GM18517 (cell line): ENCODE results near the gene ADH1C.
"Not testable (repeated sequence)": the region's sequence is repeated elsewhere in the genome, so short reads cannot be mapped to it uniquely, and the experiment has no call there.

ENCODE experiments used
- ATAC-seq: cut with Tn5 transposase; IDR thresholded peaks from one replicate; pipeline ENCODE4 v1.9.1; 2021; ENCODE audit warnings: mild to moderate bottlenecking, moderate library complexity; ENCODE audit not compliant: unreplicated experiment

The ADH1C gene

DNA sequence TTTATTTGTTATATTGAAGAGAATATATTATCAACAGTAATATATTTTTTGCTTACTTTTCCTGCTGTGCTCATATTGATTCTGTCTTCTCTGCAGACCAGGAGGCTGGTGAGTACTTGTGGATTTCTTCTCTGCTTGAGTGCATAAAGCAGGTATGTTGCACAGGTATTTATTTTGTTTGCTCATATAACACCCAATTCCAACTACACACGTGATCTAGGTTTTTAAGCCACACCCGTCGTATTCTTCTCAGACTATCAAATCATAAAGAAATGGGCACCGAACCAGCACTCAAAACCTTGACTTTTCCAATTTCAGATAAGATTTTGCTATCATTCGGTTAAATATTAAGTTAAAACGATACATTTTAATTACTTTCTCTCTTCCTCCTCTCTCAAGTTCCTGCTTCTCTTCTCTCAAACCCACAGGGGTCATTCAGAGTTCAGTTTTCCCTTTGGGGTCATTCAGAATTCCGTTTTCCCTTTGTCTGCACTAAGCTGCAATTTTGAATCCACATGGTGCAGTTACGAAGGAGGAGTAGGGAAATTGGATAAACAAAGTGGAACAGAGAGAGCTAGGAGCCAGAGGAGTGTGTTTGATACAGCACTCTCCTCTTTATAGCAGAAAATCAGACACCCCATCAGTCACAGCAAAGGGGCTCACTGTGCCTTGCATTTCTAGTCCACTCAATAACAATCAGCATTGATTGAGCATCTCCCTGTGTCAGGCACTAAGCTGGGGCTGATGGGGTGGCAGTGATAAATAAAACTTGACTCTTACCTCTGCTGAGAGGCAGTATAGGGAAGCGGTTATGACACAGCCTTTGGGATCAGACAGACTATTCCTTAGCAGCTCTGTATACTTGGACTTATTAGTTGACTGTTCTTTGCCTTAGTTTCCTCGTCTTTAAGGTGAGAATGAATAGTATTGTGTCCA, at the start of gene ADH1C:
Gene ADH1C, minus strand, starts transcription at position 145 of the 936 bp plus-strand sequence. Its CDS starts 71 bp downstream, at position 74.
- no peak for ATAC-seq

DNA sequence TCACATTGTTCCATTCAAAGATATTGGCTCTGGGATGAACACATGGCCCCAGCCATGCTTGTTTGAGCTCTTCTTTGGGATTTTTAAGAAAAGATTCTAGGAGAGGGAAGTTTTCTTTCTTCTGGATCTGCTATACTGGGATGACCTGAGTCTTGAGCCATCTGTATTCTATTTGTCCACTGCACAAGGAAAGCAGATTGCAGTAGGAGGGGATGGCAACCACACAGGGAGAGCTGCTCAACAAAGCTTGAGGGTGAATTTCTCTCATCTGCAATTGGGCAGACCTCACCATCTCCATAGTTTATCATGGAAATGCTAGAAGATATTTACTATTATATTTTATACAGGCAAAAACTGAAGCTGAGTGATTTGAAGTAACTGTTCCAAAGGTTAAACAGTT, 48.3 kb upstream of the ADH1C start:
- no peak for ATAC-seq

DNA sequence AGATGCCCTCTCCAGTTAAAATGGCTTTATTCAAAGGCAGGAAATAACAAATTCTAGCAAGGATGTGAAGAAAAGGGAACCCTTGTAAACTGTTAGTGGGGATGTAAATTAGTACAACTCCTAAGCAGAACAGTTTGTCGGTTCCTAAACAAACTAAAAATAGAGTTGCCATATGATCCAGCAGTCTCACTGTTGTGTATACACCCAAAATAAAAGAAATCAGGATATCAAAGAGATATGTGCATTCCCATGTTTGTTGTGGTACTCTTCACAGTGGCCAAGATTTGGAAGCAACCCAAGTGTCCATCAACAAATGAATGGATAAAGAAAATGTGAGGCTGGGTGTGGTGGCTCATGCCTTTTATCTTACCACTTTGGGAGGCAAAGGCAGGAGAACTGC, 46.5 kb upstream of the ADH1C start:
- ATAC-seq, result no peak

DNA sequence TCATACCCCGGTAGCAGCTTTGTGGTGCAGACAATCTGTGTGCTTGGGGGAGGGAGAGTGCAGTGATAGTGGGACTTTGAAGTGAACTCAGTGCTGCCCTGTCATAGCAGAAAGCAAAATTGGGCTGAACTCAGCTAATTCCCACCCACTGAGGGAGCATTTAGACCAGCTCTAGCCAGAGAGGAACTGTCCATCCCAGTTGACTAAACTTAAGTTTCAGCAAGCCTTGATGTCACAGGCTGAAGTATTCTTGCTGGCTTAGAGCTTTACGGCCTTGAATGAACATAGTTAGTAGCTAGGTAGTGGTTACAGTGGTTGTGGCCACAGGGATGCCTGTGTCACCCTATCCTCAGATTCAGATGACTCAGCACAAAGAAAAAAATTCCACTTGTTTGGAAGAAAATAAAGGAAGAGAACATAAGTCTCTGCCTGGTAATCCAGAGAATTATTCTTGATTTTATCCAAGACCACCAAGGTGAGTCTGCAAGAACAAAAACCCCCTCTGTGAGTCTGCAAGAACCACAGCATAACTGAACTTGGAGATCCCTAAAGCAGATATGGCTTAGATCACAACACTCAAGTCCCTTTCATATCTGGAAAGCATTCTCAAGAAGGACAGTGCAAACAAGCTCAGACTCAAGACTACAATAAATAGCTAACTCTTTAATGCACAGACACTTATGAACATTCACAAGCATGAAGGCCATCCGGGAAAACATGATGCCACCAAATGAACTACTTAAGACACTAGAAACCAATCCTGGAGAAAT, 43.2 kb upstream of the ADH1C start:
- no peak for ATAC-seq

DNA sequence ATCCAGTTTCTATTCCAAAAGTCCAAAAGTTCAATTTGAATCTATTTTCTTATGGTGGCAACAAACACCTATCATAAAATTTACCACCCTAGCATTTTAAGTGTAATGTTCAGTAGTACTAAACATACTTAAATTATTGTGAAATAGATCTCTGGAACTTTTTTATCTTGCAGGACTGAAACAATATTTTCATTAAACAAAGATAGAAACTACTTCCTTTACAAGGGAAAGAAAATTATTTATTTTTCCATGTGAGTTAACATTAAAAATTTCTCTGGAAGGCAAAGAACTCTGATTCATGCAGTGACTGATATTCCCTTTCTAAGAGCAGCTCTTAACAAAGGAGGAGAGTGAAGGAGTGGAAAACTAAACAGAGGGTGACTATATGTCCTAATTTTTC, 42.4 kb upstream of the ADH1C start:
- no peak for ATAC-seq

DNA sequence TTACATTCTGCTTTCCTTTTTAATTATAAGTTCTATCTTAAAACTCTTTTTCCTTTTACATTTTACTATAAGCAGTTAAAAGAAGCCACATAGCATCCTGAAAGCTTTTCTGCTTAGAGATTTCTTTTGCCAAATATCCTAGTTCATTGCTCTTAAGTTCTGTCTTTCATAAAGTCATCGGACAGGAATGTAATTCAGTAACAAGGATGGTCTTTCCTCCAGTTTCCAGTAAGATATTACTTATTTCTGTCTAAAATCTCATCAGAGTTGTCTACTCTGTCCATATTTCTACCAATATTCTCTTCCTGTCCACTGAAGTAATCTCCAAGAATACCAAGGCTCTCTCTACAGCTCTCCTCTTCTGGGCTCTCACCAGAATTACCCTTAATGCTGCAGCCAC, 37.5 kb upstream of the ADH1C start:
- ATAC-seq, result no peak

DNA sequence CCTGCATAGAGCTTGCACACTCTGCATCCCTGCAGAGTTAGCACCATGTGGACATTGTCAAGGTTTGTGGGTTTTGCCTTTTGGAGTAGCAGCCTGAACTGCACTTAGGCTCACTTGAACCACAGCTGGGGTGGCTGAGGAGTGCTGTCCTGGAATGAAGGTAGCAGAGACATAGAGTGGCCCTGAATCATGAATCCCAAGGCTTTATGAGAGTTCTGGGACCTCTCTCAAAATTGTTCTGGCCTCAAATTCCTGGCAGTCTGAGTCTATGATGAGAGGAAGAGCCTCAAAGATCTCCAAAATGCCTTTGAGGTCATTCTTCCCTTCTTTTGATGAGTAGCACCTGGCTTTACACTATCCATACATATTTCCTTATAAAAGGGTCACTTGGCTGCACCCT, 37.1 kb upstream of the ADH1C start:
- ATAC-seq, result no peak

DNA sequence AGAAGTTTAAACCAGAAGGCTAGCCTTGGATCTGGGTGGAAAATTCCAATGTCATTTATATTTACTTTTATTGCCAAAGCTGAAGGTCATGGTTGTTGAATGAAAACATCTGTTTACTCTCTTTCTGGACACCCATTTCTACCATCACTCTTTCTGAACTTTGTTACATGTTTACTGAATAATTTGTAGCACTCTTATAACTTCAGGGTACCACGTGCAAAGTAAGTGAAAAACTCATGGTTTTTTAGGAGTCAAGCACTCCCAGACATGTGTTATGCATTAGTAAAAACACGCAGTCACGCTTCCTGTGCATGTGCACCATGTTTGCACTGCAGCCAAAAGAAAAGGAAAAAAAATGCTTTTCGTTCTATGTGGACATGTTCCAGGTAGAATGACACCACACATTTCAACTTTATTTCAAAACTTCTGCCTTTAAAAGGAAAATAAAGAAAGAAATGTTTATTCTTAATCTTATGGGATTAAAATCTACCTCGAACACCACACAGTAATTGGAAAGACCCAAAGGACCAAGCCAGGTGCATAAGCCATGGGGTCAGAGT, 31.4 kb upstream of the ADH1C start:
- no peak for ATAC-seq

DNA sequence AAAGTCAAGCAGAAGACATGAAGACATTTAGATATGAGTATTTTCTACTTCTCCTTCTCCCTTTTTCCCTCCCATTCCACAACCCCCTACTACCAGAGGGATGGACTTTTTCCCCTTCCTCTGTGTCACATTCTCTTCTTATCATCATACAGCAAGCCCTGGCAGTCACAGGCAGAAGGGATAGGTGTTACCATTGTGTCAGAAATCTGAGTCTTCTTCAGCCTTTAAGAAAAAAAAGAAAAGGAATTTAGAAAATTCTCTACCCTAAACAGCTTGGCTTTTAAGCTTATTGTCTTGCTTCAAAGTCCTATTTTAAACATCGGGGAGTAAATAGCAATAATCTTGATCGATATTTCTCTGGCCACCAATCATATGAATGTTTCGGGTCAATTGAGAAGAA, 30.9 kb upstream of the ADH1C start:
- no peak for ATAC-seq

DNA sequence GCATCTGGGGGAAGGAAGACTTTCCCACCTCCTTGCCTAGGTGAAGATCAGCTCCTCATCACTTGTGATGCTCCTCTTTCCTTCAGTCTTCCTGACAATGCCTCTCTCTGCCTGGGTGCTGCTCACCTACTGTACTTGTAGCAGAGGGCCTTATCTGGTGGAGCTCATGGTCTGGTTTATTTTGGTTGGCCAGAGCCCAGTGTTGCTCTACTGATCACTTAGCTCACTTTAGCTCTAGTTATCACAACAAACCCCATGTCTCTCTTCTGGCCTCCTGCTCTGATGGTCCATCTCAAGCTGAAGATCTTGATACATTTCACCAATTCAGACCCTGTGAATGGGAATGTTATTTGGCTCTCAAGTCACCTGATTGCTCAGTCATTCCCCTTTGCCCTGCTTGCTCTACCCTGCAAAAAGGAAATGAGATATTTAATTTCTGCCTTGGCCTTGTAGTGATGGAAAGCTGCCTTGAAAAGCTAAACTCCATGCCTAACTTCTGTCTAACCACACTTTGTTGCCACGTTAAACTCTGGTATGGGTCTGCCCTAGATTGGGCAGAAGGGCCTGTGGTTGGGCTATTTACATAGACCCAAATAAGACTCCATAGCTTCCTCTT, 30.3 kb upstream of the ADH1C start:
- no peak for ATAC-seq

DNA sequence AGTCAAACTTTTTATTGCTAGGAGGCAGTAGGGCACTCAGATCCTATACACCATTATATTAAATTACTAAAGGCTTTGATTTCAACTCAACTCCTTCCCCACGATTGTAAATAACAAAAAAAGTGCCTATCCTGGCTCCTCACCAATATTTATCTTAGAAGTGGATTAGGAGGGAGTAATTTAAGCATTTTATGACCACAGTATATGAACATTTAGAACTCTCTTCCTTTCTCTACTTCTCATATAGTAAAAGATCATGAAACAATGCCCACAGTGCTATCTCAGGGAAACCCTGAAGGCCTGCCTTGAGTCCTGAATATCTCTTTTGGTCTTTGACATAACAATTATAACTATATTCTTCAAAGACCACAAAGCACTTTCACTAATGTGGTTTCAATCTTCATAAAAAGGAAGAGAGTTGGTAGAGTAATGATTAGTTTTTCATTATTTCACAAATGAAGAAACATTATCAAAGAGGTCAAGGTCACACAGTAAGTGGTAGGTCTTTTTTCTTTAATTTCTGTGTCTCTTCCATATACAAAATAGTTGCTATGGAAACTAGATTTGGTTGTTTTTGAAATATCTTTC, 29.1 kb upstream of the ADH1C start:
- no peak for ATAC-seq

DNA sequence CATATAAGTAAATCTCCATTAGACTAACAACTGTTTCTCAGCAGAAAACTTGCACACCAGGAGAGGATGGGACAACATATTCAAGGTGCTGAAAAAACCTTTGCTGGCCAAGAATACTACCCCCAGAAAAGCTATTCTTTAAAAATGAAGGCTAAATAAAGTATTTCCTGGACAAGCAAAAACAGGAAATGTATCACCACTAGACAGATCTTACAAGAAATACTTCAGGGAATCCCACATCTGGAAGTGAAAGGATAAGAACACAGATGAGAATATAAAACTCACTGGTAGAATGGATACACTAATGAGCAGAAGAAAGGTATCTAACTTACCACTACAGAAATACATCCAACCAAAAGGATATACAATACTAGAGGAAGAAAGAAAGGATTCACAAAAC, 27.0 kb upstream of the ADH1C start:
- ATAC-seq, result no peak

DNA sequence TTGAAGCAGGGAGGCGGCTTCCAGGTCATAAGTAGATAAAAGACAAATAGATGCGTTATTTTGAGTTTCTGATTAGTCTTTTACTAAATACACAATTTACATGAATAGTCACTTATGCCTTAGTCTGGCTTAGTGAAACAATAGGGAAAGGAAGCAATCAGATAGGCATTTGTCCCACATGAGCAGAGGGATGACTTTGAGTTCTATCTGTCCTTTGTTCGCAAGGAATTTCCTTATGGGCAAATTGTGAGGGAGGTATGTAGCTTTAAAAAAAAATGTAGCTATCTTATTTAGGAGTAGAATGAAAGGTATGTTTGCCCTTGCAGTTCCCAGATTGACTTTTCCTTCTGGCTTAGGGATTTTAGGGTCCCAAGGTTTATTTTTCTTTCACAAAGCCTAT, 26.3 kb upstream of the ADH1C start:
- ATAC-seq, result no peak

DNA sequence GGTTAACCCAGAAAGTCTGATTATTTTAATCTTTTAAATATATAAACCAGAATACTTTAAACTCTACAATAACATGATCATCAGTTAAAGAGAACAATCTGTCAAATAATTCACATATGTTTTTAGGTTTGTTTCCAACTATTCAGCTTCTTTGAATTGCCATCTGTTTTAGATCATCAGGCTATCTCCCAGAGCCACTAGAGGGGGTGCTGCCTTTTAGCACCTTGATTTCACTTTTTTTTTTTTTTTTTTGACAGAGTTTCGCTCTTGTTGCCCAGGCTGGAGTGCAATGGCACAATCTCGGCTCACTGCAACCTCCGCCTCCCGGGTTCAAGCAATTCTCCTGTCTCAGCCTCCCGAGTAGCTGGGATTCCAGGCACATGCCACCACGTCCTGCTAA, 24.8 kb upstream of the ADH1C start:
- ATAC-seq, result not testable (repeated sequence)

DNA sequence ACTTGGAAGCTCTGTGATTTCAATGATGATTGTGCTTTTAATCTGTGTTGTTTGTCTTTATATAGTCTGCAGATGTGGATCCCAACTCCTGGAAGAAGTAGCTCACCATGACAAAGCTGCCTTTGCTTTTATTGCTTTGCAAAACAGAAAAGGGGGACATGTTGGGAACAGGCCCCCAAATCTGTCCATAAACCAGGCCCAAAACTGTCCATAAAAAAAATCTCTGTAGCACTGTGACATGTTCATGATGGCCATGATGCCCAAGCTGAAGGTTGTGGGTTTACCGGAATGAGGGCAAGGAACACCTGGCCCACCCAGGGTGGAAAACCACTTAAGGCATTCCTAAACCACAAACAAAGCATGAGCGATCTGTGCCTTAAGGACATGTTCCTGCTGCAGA, 19.9 kb upstream of the ADH1C start:
- not testable (repeated sequence) for ATAC-seq

DNA sequence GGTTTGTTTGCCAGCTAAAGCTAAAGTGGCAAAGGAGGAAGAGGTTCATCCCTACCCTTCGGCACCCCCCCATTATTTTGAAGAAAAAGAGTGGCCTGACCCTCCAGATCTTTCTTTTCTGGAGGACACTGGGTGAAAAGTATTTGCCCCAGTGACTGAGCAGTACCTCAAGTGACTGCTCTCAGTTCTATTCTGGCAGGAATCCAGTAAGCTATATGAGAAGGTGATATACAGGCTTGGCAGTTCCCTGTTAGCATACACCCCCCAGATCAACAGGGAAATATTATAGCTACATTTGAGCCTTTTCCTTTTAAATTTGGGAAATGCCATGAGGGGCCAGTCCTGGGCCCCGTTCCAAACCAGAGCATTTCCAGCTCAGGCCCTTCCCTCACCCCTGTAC, 15.3 kb upstream of the ADH1C start:
- ATAC-seq, result not testable (repeated sequence)

DNA sequence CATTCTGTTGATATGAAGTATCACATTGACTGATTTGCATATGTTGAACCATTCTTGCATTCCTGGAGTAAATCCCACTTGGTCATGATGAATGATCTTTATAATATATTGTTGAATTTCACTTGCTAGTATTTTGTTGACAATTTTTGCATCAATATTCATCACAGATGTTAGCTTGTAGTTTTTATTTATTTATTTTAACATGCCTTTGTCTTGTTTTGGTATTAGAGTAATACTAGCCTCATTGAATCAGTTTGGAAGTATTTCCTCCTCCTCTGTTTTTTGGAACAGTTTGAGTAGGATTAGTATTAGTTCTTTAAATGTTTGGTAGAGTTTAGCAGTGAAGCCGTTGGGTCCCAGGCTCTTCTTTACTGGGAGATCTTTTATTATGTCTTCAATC, 13.9 kb upstream of the ADH1C start:
- no peak for ATAC-seq

DNA sequence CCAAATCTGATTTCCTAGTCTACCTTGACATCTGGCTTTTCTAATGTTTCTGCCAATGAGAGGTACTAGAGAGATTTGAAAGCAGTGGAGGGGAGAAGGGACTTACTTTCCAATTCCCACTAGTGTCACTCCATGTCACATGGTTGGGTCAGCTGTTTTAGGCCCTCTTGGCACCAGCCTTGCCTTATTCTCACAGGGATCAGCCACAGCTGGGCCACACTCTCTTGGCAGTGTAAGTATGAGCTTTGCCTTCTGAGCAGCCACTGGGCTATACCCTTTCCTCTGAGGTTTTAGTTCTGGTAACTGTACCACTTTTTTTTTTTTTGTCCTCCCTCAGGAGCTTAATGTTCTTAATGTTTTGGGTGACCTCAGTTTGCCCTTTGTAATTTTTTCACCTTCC, 10.2 kb upstream of the ADH1C start:
- no peak for ATAC-seq

DNA sequence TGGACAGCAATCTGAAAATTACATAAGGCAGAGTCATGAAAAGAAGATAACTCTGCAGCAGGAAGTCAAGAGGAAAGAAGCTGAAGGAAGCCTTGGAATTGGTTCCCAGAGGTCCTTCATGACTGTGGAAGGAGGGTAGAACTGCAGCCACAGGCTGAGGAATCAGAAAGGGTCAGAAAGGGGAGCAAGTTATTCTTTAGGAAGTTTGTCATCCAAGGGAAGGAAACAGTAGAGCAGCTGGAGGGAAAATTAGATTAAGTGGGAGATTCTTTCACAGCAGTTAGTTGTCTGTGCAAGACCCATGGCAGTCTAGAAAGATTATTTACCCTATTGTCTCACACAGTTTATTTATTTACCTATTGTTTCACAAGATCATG, 9.3 kb upstream of the ADH1C start:
- ATAC-seq, result no peak

DNA sequence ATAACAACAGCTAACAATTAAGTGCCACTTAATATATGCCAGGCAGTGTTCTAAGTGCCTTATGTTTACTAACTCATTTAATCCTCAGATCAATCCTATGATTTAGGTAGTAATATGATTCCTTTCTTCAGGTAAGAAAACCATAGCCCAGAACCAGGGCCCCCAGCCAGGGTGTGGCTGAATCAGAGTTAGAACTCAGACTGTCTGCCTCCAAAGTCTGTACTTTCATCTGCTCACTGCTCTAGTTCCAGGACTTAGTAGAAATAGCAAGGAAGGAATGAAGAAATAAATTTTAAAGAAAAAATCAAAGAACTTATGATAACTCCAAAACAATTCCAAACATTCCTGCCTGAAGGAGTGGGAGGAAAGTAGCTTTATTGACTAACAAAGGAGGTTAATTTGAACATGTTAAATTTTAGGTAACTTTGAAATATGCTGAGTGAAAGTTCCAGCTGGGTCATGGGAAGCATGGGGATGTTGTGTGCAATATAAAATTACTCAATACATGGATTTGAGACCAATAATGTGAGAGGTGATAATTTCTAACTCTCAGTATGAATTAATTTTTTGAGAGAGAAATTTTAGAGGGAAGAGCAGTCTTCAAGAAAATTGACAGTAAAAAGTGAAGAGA, 8.8 kb upstream of the ADH1C start:
- ATAC-seq, result no peak
